Forelimb muscle (tissue), 1 donor: ENCODE measurements around the gene HYOU1. TPM values are rescaled to one million over a fixed set of nuclear protein-coding genes. Genes with fewer than 3 reads are reported as not detected.
A peak's percentile ranks its signal among the peaks of the same experiment; 100 is the strongest.
"Not testable (repeated sequence)": the region's sequence is repeated elsewhere in the genome, so short reads cannot be mapped to it uniquely, and the experiment has no call there.

Source experiments
- DNase-seq: peaks from one replicate; pipeline ENCODE4 v3.0.0-alpha.2; 2013; ENCODE audit warnings: low read depth
- polyA plus RNA-seq: library from polyadenylated mRNA; unstranded; fragments of 120-200 nt; gene quantifications from one replicate; pipeline ENCODE4 v1.2.1, GENCODE V29; 2013; ENCODE audit not compliant: insufficient read length

The HYOU1 gene
- polyA plus RNA-seq, 1 donor = 31.3 TPM

DNA sequence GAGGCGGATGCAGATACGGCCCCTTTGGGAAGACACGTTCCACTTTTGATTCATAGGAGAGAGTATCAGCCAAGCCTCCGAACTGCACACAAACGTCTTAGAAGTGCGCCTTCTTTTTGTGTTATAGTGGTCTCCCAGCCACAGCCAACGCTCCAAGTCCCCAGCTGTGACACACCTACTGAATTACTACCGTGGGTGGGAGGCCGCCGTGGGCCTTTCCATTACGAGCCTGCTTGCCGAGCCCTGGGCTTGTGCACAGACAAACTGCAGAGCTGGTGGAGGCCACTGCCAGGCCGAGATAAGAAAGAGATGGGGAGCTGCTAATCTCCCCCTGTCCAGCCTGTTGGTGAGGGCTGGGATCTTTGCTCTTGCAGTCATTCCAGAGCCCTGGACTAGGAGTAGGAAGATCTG, 28.4 kb upstream of the HYOU1 start:
- no peak for DNase-seq

DNA sequence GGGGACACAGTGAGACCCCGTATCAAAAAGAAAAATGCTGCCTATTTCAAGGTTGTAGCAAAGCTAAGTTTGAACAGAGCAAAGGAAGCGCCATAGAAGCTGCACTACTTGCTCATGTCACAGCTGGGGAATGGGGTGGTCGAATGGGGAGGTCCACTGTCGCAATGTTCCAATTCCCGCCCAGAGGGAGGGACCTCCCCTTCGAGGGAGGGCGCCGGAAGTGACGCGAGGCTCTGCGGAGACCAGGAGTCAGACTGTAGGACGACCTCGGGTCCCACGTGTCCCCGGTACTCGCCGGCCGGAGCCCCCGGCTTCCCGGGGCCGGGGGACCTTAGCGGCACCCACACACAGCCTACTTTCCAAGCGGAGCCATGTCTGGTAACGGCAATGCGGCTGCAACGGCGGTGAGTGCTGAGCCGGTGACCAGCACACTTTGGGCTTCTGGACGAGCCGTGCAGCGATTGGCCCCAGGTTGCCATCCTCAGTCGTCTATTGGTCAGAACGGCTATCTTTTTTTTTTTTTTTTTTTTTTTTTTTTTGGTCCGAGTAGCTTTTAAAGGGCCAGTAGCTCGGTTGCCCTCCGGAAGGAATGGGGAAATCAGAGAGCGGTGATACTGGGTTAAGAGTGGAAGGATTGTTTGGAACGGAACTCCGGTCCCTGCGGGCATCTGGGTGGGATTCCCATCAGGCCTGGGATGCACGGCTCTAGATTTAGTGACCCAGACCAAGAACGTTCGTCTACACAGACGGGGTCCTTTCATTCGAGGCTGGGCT, 27.8 kb upstream of the HYOU1 start, which contains the start of gene HMBS:
HMBS (plus strand) TSS at position 219 of the 774 bp plus-strand sequence; CDS start at position 372, 153 bp downstream.
- peak; percentile 91 for DNase-seq

DNA sequence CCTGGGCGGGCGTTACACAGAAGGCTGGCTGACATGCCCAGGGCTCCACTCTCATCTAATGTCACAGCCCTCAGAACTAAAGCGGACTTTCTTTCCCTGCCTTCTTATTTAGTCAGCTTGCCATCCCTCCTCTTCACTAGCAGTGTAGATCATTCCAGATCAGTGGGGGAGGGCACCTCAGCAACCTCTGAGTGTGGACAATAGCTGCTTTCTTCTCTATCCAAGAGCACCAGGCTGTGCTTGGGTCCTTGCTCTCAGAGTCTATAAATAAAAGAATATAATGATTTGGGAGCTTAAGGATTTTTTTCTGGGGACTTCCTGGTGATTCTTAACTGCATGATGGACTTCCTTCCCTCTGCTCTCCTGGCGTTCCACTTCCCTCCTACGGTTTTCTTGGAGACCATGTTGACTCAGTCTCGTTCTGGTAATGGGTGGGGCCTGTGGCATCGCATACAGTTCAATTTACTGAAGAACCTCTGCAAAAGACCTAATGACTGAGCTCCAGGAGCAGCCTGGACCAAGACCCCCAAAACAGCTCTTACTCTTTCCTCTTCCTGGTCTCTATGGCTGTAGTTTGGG, 24.8 kb upstream of the HYOU1 start:
- no peak for DNase-seq

DNA sequence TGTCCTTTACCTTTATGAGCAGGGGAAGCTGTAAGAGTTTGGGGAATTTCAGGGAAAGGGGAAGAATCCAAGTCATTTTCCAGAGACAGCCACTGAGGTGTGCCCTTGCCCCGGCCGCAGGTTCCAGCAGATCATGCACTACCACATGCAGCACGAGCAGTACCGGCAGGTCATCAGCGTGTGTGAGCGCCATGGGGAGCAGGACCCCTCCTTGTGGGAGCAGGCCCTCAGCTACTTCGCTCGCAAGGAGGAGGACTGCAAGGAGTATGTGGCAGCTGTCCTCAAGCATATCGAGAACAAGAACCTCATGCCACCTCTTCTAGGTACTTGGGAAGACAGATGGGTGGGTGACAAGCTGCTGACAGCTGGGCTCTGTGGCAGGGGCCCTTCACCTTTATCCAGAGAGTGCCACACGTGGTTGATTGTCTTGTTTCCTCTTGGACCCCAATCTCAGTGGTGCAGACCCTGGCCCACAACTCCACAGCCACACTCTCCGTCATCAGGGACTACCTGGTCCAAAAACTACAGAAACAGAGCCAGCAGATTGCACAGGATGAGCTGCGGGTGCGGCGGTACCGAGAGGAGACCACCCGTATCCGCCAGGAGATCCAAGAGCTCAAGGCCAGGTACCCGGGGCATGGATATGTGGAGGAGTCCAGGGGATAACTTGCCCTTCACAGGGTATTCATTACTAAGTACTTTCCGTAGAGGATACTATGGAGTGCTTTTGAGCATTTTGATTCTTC, 21.8 kb upstream of the HYOU1 start:
- DNase-seq = no peak

DNA sequence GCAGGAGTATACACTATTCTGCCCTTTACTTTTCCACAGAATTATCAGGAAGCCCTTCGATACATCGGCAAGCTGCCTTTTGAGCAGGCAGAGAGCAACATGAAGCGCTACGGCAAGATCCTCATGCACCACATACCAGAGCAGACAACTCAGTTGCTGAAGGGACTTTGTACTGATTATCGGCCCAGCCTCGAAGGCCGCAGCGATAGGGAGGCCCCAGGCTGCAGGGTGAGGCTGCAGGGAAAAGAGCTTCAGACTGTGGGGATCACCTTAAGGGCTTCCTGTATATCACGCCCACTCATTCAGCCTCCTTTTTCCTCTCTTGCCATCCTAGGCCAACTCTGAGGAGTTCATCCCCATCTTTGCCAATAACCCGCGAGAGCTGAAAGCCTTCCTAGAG, 20.8 kb upstream of the HYOU1 start:
- DNase-seq = no peak

DNA sequence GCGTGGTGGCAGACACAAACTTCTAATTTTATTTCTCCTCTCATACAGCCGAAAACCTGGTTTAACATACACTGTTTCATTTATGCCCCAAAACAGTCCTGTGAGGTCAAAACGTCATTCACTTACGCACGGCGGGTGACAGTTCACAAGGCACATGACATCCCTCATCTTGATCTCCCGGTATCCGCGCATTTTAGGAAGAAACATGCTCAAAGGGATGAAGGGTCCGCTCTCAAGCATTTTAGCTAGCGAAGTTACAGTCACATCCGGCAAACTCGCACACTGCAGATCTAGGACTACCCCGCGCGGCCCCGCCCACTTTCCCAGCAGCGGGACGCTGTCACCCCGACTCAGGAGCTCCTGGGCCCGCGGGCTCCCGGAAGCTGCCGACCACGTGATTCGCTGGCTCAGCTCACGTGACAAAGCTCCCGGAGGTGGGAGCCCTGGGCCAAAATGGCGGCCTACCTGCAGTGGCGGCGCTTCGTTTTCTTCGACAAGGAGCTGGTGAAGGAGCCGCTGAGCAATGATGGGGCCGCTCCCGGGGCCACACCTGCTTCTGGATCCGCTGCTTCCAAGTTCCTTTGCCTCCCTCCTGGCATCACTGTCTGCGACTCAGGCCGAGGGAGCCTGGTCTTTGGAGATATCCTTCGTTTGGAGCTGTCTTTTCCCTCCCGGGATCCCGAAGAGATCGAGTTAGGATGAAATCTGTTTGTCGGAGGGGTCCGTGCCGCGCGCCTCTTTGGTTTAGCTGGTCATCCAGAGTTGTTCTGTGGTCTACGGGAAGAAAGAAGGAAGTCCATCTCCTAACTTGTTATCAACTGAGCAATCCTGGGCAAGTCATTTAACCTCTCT, 10.6 kb upstream of the HYOU1 start, which contains the start of gene VPS11:
VPS11 (plus strand) TSS at position 448 of the 852 bp plus-strand sequence; CDS start at position 454, 6 bp downstream.
- peak; percentile 84 for DNase-seq

DNA sequence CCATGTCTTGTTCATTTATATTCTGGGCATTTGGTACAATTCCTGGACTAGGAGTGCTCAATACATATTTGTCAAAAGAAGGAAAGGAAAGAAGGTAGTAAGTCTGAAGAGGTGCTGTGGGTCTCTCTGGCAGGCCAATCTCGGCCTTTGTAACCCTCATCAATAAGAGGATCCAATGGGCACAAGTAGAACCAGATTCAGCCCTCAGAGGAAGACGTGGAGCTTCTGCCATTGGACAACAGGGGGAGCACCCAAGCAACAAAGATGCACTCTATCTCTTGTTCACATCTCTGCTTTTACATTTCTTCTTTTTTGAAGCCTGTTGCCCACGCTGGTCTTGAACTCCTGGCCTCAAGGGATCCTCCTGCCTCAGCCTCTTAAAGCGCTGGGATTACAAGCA, 8.4 kb upstream of the HYOU1 start:
- DNase-seq = no peak

DNA sequence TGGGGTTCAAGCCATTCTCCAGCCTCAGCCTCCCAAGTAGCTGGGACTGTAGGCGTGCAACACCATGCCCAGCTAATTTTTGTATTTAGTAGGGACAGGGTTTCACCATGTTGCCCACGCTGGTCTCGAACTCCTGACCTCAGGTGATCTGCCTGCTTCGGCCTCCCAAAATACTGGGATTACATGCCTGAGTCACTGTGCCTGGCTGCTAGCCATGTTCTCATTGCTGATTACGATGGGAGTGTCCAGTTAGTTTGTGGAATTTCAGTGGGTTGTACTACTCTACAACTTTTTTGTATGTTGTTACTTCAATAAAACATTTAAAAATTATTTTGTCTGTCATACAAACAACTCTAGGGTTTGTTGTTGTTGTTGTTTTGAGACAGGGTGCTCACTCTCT, 5.8 kb upstream of the HYOU1 start:
- DNase-seq = no peak

DNA sequence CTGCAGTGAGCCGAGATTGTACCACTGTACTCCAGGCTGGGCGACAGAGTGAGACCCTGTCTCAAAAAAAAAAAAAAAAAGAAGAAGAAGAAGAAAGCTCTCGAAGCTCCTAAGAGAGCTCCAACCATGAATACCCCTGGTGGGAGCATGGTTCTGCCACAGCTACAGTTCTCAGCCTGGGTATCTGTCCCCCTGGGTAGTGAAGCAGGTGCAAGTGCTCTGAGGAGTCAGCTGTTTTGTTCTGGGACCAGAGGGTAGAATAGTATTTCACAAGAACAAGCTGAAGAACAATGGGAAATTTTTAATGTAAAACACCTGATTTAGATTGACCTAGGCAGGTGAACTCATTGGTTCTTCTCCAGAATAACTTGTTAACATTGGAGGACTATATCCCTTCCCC, 4.3 kb upstream of the HYOU1 start:
- DNase-seq = no peak

DNA sequence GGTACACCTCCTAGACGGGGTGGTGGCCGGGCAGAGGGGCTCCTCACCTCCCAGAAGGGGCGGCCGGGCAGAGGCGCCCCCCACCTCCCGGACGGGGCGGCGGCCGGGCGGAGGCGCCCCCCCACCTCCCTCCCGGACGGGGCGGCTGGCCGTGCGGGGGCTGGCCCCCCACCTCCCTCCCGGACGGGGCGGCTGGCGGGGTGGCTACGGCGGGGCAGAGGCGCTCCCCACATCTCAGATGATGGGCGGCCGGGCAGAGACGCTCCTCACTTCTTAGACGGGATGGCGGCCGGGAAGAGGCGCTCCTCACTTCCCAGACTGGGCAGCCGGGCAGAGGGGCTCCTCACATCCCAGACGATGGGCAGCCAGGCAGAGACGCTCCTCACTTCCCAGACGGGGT, 2.1 kb upstream of the HYOU1 start:
- DNase-seq = not testable (repeated sequence)

DNA sequence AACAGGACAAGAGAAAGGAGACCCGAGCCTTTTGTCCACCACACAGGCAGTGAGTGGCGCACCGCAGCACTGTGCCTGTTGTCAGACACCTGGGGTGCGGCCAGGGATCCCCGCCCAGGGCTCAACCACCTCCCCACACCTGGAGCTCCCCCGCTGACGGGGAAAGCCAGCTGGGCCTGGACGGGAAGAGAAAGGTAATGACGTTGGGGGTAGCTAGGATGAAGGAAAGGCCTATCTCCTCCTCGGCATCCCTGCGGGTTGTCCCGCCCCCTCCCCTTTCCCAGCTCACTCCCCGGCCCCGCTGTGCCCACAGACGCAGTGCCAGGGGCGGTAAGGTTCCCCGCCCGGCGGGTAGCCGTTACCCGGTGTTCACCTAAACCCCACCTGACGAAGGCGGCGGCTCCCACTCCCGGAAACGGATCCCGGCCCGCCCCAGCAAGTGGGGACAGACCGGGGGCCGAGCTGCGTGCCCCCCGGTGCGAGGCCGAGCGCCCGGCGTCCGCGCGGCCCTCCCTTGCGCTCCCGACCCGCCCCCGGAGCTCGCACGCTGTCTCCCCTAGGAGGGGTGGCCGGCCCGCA, 495 bp downstream of the HYOU1 start:
- no peak for DNase-seq

DNA sequence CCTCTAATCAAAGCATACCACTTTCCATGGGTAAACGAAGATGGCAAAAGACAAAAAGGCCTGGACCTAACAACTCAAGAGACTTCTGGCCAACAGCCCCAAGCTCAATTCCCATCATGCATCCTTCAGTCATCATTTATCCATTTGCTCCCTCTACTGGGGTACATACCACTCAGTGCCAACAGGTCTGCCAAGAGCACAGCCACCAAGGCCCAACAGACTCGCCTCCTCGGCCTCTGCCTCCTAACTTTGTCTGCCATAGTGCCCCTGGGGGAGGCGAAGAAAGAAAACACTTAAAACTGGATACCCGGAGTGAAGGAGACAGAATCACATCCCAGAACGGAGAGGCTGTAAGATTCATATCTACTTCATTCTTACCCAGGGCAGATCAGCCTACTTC, 1.1 kb downstream of the HYOU1 start:
- no peak for DNase-seq

DNA sequence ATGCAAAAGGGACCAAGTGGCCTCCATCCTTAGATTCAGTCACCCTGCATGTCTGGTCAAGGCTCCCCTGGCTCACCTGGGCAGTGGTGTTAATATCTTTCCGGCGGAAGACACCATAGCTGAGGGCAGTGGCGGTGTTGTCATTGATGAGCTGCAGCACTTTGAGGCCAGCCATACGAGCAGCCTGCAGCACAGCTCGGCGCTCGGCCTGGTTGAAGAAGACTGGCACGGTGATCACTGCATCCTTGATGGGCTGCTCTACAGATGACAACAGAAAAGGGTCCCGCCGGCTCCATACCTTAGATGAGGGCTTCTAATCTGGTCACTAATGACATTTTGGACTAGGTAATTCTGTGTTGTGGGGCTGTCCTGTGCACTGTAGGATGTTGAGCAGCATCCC, 2.6 kb downstream of the HYOU1 start:
- DNase-seq = no peak

DNA sequence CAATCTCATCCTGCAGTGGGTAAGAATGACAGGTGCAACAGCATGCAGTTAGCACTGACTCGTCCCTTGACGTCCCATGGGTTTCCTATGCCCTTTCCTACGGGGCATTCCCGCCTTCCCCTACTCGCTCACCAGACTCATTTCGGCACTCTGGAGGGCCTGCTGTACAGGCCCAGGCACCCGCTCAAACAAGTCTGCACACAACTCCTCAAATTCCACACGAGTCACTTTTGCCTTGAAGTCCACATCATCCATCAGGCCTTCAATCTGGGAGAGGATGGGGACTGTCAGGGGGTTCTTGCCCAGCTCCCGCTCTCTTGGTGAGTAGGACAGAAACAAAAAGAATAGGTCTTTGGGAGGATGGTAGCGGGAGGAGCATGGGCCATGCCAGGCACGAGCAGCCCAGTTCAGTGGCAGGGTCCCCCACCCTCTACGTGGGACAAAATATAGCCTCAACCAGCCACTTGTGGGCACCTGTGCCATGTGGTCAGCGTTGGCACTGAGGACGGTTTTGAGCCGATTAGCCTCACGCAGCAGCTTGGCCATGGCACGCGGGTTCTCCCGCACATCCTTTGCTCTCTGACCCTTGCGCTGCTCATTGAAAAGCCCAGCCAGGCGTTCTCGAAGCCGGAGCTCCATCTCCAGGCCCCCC, 4.7 kb downstream of the HYOU1 start:
- no peak for DNase-seq

DNA sequence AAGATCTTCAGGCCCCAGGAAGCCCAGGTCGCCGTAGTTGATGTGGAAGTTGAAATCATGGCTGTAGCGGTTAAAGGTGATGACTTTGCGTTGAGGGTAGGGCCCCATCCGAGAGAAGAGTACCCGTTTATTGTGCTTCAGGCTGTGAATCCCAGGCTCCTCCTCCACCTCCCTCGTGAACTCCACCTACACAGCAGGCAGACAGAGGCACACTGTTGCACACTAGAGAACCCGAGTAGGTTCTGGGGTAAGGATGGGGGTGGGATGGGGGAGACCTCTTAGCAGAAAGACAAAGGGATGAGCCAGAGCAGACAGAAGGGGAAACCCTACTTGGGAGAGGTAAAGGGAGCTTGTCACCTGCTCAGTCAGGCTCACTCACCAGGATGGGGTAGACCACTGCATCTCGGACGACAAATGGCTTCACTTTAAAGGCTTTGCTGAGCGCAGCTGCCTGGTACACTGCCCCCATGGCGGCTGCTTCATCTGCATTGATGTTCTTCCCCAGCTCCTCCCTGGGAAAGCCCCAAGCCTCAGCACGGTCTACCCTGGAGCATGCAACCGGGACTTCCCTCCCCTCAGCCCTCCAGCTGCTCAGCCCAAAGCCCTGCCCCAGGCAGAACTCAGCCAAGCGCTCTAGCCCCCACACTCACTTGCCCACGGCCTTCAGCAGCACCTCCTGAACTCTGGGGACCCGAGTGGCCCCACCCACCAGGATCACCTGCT, 5.4 kb downstream of the HYOU1 start:
- DNase-seq = no peak

DNA sequence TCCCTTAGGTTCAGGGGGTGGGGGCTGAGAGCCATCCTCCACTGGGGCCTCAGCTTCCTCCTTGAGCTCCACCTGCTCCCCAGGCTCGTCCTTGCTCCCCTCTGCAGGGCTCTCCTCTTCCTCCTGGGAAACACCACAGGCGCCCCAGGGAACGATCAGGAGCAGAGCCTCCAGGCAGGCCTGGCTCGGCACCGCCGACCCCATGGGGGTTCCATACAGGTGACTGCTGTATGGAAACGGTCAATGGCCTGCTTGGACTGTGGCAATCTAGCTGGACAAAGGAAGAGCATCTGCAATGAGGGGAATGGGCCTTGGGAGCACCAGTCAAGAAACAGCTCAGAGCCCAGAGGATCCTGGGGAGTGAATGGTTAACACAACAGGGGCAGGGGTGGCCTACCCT, 7.9 kb downstream of the HYOU1 start:
- no peak for DNase-seq

DNA sequence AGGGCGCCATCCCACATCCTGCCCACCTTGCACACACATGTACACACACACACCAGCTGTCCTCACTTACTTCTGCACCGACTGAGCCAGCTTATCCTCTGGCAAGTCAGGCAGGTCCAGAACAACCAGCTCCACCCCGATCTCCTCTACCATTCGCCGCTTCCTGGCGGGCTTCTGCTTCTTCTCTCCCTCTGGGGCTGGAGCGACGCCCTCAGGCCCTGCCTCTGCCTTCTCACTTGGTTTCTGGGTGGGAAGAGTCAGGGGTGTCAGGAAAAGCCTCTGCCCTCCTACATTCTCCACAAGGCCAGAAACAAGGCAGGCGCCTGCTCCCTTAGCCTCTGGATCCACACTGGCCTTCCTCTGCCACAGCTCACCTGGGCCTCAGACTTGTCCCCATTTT, 8.4 kb downstream of the HYOU1 start:
- DNase-seq = no peak

DNA sequence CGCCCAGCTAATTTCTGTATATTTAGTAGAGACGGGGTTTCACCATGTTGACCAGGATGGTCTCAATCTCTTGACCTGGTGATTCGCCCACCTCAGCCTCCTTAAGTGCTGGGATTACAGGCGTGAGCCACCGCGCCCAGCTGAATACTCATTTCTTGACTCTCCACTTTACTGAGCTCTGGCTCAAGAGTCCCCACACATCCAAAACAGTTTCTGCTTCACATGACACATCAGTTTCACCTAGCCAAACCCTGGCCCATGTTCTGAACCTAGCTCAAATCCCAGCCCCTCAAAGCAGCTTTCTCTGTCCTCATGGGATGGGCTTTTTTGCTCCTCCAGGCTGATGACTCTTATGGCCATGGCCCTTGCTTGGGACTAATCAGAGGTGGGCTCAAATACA, 9.8 kb downstream of the HYOU1 start:
- no peak for DNase-seq

DNA sequence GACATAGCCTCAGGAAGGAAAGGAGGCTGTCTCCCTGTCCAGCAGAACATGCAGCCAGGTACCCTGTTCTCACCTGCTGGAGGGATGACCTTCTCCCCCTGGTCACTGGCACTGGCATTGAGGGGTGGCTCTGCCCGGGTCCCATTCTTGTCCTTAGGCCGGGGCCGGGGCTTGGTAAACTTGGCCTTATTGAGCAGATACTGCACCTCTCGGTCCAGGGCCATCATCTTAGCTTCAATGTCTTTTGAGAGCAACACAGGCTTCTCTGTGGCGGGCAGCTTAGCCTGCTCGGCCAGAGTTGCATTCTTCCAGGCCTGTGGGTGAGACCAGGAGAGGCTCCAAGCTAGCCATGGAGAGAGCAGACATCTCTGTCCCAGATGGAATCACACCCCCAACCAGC, 10.5 kb downstream of the HYOU1 start:
- no peak for DNase-seq

DNA sequence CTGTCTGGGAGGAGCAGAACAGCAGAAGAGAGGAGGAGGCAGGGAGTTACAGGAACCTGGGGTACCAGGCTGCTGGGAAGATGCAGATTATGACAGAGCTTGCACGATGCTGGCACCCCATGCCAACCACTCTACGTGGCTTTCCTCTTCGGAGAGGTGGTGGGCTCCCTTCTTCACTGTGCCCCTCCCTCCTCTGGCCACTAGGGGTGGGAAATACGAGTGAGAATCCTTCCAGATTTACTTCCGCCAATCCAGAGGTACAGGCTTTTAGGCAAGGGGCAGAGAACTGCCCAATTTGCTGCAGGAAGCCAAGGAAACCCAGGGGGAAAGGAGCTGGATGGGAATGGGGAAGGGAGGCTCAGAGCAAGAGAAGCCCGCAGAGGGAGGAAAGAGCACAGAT, 12.3 kb downstream of the HYOU1 start:
- DNase-seq = no peak
